HepG2 (cell line): ENCODE measurements around the gene FHIT. TPM values are rescaled to one million over a fixed set of nuclear protein-coding genes. Genes with fewer than 3 reads are reported as not detected.

Experiments
- ATAC-seq: fragments of 200-7000 bp; cut with Tn5 transposase; 3 replicates; pipeline ENCODE4 v1.9.1; 2020; ENCODE audit warnings: mild to moderate bottlenecking, moderate library complexity
- BruUV-seq: library from RNA; stranded (reverse); fragments of 400-500 nt; replicated peaks from 2 replicates; lab custom pipeline; 2021; lab: Mats Ljungman, UMichigan
- CTCF ChIA-PET: fragments of 300-600 bp; formaldehyde crosslinking; extraction: SDS; loops from one replicate; lab custom pipeline; 2021; ENCODE audit warnings: low total read pairs, inconsistent platforms, low intra/inter-chr PET ratio; lab: Yijun Ruan, JAX
- POLR2A ChIA-PET: fragments of 350-600 bp; sonication (Branson Sonifier 250); formaldehyde crosslinking; loops from one replicate; lab custom pipeline; 2020; ENCODE audit warnings: antibody characterized with exemption, inconsistent platforms; lab: Yijun Ruan, JAX
- DNase-seq: peaks from one replicate; pipeline ENCODE4 v3.0.0-alpha.2; 2015; ENCODE audit warnings: low spot score
- FAIRE-seq: peaks from 3 replicates; lab custom pipeline; 2011; peaks lifted over from hg19 to GRCh38; lab: Jason Lieb, UNC
- H2AFZ ChIP-seq: one replicate; pipeline ENCODE4 v1.6.1; 2011; ENCODE audit warnings: low read length, inconsistent platforms
- H3K27ac ChIP-seq: fragments of 300-600 bp; 3 replicates; pipeline ENCODE4 v1.8.0; 2011; ENCODE audit warnings: mixed run types, mild to moderate bottlenecking, mixed read lengths, low read length, inconsistent platforms; ENCODE audit not compliant: insufficient read depth; ENCODE audit errors: extremely low read length
- H3K27me3 ChIP-seq, 2 experiments: fragments of 200-600 bp in 1 of 2; 2 replicates in 1 of 2; 3 replicates in 1 of 2; pipeline versions ENCODE4 v1.6.0 to v1.8.0; 2011; ENCODE audit warnings: low read length in 2 of 2, mild to moderate bottlenecking in 2 of 2, moderate library complexity in 2 of 2, inconsistent platforms in 1 of 2; ENCODE audit not compliant: insufficient read depth in 2 of 2, control insufficient read depth in 1 of 2
- H3K36me3 ChIP-seq, 2 experiments: fragments of 200-600 bp in 1 of 2; replicated peaks in 1 of 2; 2 replicates in 1 of 2; 3 replicates in 1 of 2; pipeline versions ENCODE4 v1.5.1 to v1.8.0; 2011; ENCODE audit warnings: low read length in 2 of 2, inconsistent platforms in 1 of 2; ENCODE audit not compliant: insufficient read depth in 2 of 2, control insufficient read depth in 1 of 2
- H3K4me1 ChIP-seq: 2 replicates; pipeline ENCODE4 v1.5.1; 2012; ENCODE audit warnings: low read length, inconsistent platforms; ENCODE audit not compliant: insufficient read depth
- H3K4me2 ChIP-seq: 2 replicates; pipeline ENCODE4 v1.6.0; 2011; ENCODE audit warnings: low read depth, low read length, inconsistent platforms
- H3K4me3 ChIP-seq, 3 experiments: fragments of 200-600 bp in 1 of 3; sonication (generic), shearing (Covaris generic) in 1 of 3; replicated peaks in 1 of 3; 2 replicates each; pipeline ENCODE4 v1.5.1; 2011 to 2016; ENCODE audit warnings: low read length in 3 of 3, inconsistent platforms in 2 of 3, low read depth in 2 of 3, mild to moderate bottlenecking in 2 of 3, control low read depth in 1 of 3, mixed read lengths in 1 of 3; ENCODE audit not compliant: insufficient read depth in 1 of 3
- H3K79me2 ChIP-seq: one replicate; pipeline ENCODE4 v1.6.1; 2011; ENCODE audit warnings: low read length, inconsistent platforms; ENCODE audit not compliant: insufficient read depth
- H3K9ac ChIP-seq: 2 replicates; pipeline ENCODE4 v1.6.0; 2011; ENCODE audit warnings: mild to moderate bottlenecking, low read depth, low read length, inconsistent platforms; ENCODE audit not compliant: insufficient read depth
- H3K9me3 ChIP-seq: 2 replicates; pipeline ENCODE4 v1.5.1; 2012; ENCODE audit warnings: mild to moderate bottlenecking, low read length
- H4K20me1 ChIP-seq: 2 replicates; pipeline ENCODE4 v1.6.0; 2011; ENCODE audit warnings: inconsistent platforms, mild to moderate bottlenecking, low read length, moderate library complexity; ENCODE audit not compliant: insufficient read depth
- ATM ChIP-seq: fragments of 450-650 bp; IDR thresholded peaks from 2 replicates; pipeline ENCODE4 v1.7.1; 2017; ENCODE audit warnings: mild to moderate bottlenecking, borderline replicate concordance
- MYPOP ChIP-seq: sonication (generic); formaldehyde crosslinking; IDR thresholded peaks from 2 replicates; pipeline ENCODE4 v1.8.1; 2023; ENCODE audit warnings: mild to moderate bottlenecking, moderate library complexity, missing genetic modification reagents
- NFIB ChIP-seq: sonication (generic); formaldehyde crosslinking; IDR thresholded peaks from 2 replicates; pipeline ENCODE4 v1.9.0; 2021; ENCODE audit warnings: missing genetic modification reagents, mild to moderate bottlenecking, borderline replicate concordance
- THYN1 ChIP-seq: sonication (generic); formaldehyde crosslinking; IDR thresholded peaks from 2 replicates; pipeline ENCODE4 v1.8.1; 2023; ENCODE audit warnings: low read depth, mild to moderate bottlenecking, moderate library complexity, missing genetic modification reagents, borderline replicate concordance
- ZBTB40 ChIP-seq, 2 experiments: fragments of 450-650 bp in 1 of 2; sonication (generic) in 1 of 2; formaldehyde crosslinking in 1 of 2; IDR thresholded peaks; 2 replicates each; pipeline versions ENCODE4 v1.6.1 to v1.8.0; 2016 to 2022; ENCODE audit warnings: antibody characterized with exemption in 1 of 2, mild to moderate bottlenecking in 1 of 2, missing genetic modification reagents in 1 of 2
- ZNF12 ChIP-seq: sonication (generic); formaldehyde crosslinking; IDR thresholded peaks from 2 replicates; pipeline ENCODE4 v1.5.0; 2020; ENCODE audit warnings: missing genetic modification reagents
- ZNF34 ChIP-seq: sonication (generic); formaldehyde crosslinking; IDR thresholded peaks from 2 replicates; pipeline ENCODE4 v1.4.0; 2020; ENCODE audit warnings: mild to moderate bottlenecking, missing genetic modification reagents, borderline replicate concordance
- ZNF354B ChIP-seq: sonication (generic); formaldehyde crosslinking; IDR thresholded peaks from 2 replicates; pipeline ENCODE4 v1.8.0; 2022; ENCODE audit warnings: mild to moderate bottlenecking, missing genetic modification reagents
- ZNF574 ChIP-seq: sonication (generic); formaldehyde crosslinking; IDR thresholded peaks from 2 replicates; pipeline ENCODE4 v1.4.0; 2020; ENCODE audit warnings: missing genetic modification reagents
- ZSCAN25 ChIP-seq: sonication (generic); formaldehyde crosslinking; IDR thresholded peaks from 2 replicates; pipeline ENCODE4 v1.8.0; 2022; ENCODE audit warnings: mild to moderate bottlenecking, missing genetic modification reagents
- WGBS: methylation state at CpG from one replicate; pipeline ENCODE4 v1.1.6; 2017; ENCODE audit warnings: low lambda C conversion rate; 5-methylcytosine and 5-hydroxymethylcytosine counted together
- in situ Hi-C: cut with HindIII; loops from 2 replicates; pipeline ENCODE4 v1.10.0; 2017; ENCODE audit warnings: low pct_unique_long_range_greater_than_20kb; ENCODE audit not compliant: extremely low pct_ligation_motif_present
- intact Hi-C: fragments of 100-400 bp; cut with micrococcal nuclease; formaldehyde crosslinking; loops from one replicate; pipeline ENCODE4 v1.10.0; 2022; ENCODE audit not compliant: unreplicated experiment
- polyA plus RNA-seq, 8 experiments: library from polyadenylated mRNA; depleted of rRNA in 3 of 8; stranded (reverse) in 7 of 8; unstranded in 1 of 8; fragments of >200 nt; fragmentation: Illumina TruSeq in 4 of 8; extraction: Trizol in 4 of 8; gene quantifications; 2 replicates each; pipeline versions ENCODE4 v1.2.1 to v1.2.3, GENCODE V29; 2011 to 2016; ENCODE audit warnings: low read depth in 4 of 8, missing spikeins in 1 of 8, mixed read lengths in 1 of 8; ENCODE audit not compliant: insufficient read depth in 1 of 8
- total RNA-seq, 5 experiments: library from RNA; depleted of rRNA; stranded (reverse); fragments of >200 nt; fragmentation: Illumina TruSeq; extraction: Trizol; gene quantifications; 2 replicates each; pipeline ENCODE4 v1.2.3, GENCODE V29; 2016; ENCODE audit warnings: low read depth in 1 of 5

Gene FHIT
- total and polyA plus RNA-seq, 2 of the 13 experiments (the other 11 are each of a cell fraction or from before 2014, with no cell fraction given) = 4.0 to 4.6 TPM

GRCh38 chr3:59873576-59874230 is 1377.5 kb downstream of the FHIT start (continued):
- TF ChIP-seq NFIB (no peak), ZNF574 (CRISPR knock-in tag) (no peak), ATM (no peak), ZSCAN25 (CRISPR knock-in tag) (no peak), ZNF34 (CRISPR knock-in tag) (no peak), ZNF354B (CRISPR knock-in tag) (no peak), MYPOP (CRISPR knock-in tag) (no peak), ZNF12 (no peak)

- Histone ChIP-seq H4K20me1 (no peaks in the 10 kb centered on the region), H3K27me3 (no peaks in the 10 kb centered on the region), H2AFZ (no peak overlapping the region), H3K9me3 (no peaks in the 10 kb centered on the region), H3K4me1 (no peaks in the 10 kb centered on the region), H3K27ac (no peak overlapping the region), H3K4me3 (no peak overlapping the region), H3K4me2 (no peak overlapping the region), H3K79me2 (no peaks in the 10 kb centered on the region), H3K9ac (no peak overlapping the region), H3K36me3 (no peaks in the 10 kb centered on the region)
- CTCF ChIA-PET = no interaction called here
- no TSS peak for BruUV-seq
- POLR2A ChIA-PET = no interaction called here
- intact Hi-C loops (no loop called here), in situ Hi-C loops (loop anchor here (25.0 kb wide), 1 partner anchor 660 kb away; no protein-coding TSS in a partner anchor)
- ATAC-seq (no peak), FAIRE-seq (no peak), DNase-seq (no peak)
- WGBS = 2% methylated on average over 3 of the region's 3 CpGs
- TF ChIP-seq THYN1 (CRISPR knock-in tag) (no peak), ZBTB40 (IDR thresholded peaks at IDR 0.05) (no peak), ZBTB40 (CRISPR knock-in tag; IDR thresholded peaks at IDR 0.05) (no peak)
Observed at GRCh38 chr3:59872128-59872527, 1379.1 kb downstream of the FHIT start.
